ENCODE results near the gene EEF1AKMT4.

DNA sequence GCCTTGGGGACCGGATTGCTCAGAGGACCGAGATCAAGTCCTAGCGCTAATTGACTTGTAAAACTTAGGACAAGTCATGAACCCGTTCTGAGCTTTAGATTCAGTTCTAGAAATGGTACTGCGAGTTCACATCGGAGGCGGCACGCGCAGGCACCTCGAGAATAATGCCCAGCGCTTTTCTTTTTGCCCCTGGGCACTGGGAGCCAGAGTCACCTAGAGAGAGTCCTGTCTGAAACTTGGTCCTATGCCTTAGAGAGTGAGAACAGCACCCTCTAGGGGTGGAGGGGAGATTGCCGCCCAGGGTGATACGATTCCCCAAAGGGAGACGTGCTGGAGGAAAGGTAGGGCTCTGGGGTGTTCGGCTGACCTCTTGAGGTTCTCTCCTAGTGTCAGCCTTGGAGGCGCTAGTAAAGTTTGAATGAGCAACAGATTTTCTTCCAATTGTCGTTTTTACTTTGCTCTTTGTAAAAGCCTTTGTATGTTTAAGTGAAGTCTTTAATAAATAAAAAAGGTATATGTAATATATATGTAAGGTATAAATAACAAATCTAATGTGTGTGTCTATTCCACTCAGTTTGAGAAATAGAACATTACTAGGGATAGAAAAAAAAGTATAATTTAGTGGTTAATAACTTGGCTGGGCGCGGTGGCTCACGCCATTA is 826 bp downstream of the EEF1AKMT4 start:
- TF ChIP-seq POLR2A (IDR thresholded peaks at IDR 0.05; ENCODE audit: low read length) (no peak), GATA1 (IDR thresholded peaks at IDR 0.05; ENCODE audit: low read depth, low read length) (no peak)
